ENCODE results near the gene CCDC157. TPM values are rescaled to one million over a fixed set of nuclear protein-coding genes. Genes with fewer than 3 reads are reported as not detected.

The CCDC157 gene
- total RNA-seq, 1 donor from 2014 or later, result 3.7 TPM

DNA sequence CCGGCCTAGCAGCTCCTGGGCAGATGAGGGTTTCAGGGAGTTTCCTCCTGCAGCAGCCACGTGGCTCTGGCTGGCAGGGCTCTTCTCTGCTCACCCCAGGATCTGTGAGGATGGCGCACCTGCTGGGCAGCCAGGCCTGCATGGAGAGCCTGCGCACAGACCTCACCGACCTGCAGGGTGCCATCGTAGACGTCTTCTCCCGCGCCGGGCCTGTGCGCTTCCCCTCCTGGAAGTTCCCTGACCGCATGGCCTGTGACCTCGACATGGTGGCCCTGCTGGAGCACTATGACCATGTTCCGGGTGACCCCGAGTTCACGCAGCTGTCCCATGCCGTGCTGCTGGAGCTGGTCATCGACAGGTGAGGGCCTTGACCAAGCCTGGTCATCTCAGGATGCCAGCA lies 9.1 kb downstream of the CCDC157 start:
- no peak overlapping the region for H3K9ac ChIP-seq
- Mint-ChIP-seq H3K36me3 (peaks cover 9% of the 10 kb centered on the region), H3K4me3 (no peak overlapping the region), H3K4me1 (peaks cover 6% of the 10 kb centered on the region), H3K9me3 (no peaks in the 10 kb centered on the region), H3K27me3 (ENCODE audit: insufficient read depth, low read depth) (peaks cover under 1% of the 10 kb centered on the region), H3K27ac (no peak overlapping the region)
- H4K20me1 ChIP-seq (ENCODE audit: low read depth), result no peaks in the 10 kb centered on the region
- no peak overlapping the region for H3K27ac ChIP-seq
- no peaks in the 10 kb centered on the region for H3K9me3 ChIP-seq (ENCODE audit: low read depth)
- DNase-seq (ENCODE audit: low spot score), result no peak
- H3K27me3 ChIP-seq, result no peaks in the 10 kb centered on the region
- no peaks in the 10 kb centered on the region for H3K79me2 ChIP-seq (ENCODE audit: low read depth)
- no peak for TF ChIP-seq CTCF (IDR thresholded peaks at IDR 0.05)
- no peak overlapping the region for H3K4me2 ChIP-seq
- no peak overlapping the region for H3K4me3 ChIP-seq
- H3K4me1 ChIP-seq, result no peaks in the 10 kb centered on the region
- no peak overlapping the region for H2AFZ ChIP-seq (replicated peaks)
- no peaks in the 10 kb centered on the region for H3F3A ChIP-seq (ENCODE audit: low read depth)
- H3K36me3 ChIP-seq, result no peaks in the 10 kb centered on the region

GRCh38 chr22:30368420-30368819 lies 11.6 kb downstream of the CCDC157 start:
- peaks cover 8% of the 10 kb centered on the region for H3K27me3 Mint-ChIP-seq (ENCODE audit: insufficient read depth, low read depth)

GRCh38 chr22:30370641-30371230 lies 13.9 kb downstream of the CCDC157 start:
- no peak overlapping the region for H3K4me3 Mint-ChIP-seq
- H3K9me3 ChIP-seq (ENCODE audit: low read depth), result no peaks in the 10 kb centered on the region
- H4K20me1 ChIP-seq (ENCODE audit: low read depth), result no peaks in the 10 kb centered on the region
- no peaks in the 10 kb centered on the region for H3K79me2 ChIP-seq (ENCODE audit: low read depth)
- peaks cover 8% of the 10 kb centered on the region for H3K27me3 Mint-ChIP-seq (ENCODE audit: insufficient read depth, low read depth)
- H3K27me3 ChIP-seq, result no peaks in the 10 kb centered on the region
- no peak overlapping the region for H3K27ac ChIP-seq
- no peak overlapping the region for H3K4me3 ChIP-seq
- DNase-seq (ENCODE audit: low spot score), result no peak
- peaks cover 9% of the 10 kb centered on the region for H3K36me3 Mint-ChIP-seq
- H3F3A ChIP-seq (ENCODE audit: low read depth), result no peaks in the 10 kb centered on the region
- no peaks in the 10 kb centered on the region for H3K9me3 Mint-ChIP-seq
- H3K4me1 Mint-ChIP-seq, result peaks cover 13% of the 10 kb centered on the region
- H3K36me3 ChIP-seq, result no peaks in the 10 kb centered on the region
- H3K9ac ChIP-seq, result no peak overlapping the region
- H2AFZ ChIP-seq (replicated peaks), result no peak overlapping the region
- H3K4me1 ChIP-seq, result no peaks in the 10 kb centered on the region
- no peak overlapping the region for H3K4me2 ChIP-seq
- no peak for TF ChIP-seq EZH2 (IDR thresholded peaks at IDR 0.05)
- TF ChIP-seq EZH2phosphoT487 (IDR thresholded peaks at IDR 0.05), result no peak
- TF ChIP-seq CTCF (IDR thresholded peaks at IDR 0.05), result no peak
- H3K27ac Mint-ChIP-seq, result no peak overlapping the region

More at GRCh38 chr22:30368420-30368819, 11.6 kb downstream of the CCDC157 start:
- Histone ChIP-seq H3K9me3 (ENCODE audit: low read depth) (no peaks in the 10 kb centered on the region), H3K9ac (no peak overlapping the region), H3K79me2 (ENCODE audit: low read depth) (no peaks in the 10 kb centered on the region), H3K4me1 (no peaks in the 10 kb centered on the region), H4K20me1 (ENCODE audit: low read depth) (no peaks in the 10 kb centered on the region), H3F3A (ENCODE audit: low read depth) (no peaks in the 10 kb centered on the region), H3K27ac (no peak overlapping the region), H3K4me3 (no peak overlapping the region), H3K36me3 (no peaks in the 10 kb centered on the region), H2AFZ (replicated peaks) (no peak overlapping the region), H3K4me2 (no peak overlapping the region), H3K27me3 (no peaks in the 10 kb centered on the region)
- H3K4me1 Mint-ChIP-seq, result peaks cover 13% of the 10 kb centered on the region
- no peak for TF ChIP-seq EZH2phosphoT487 (IDR thresholded peaks at IDR 0.05)
- TF ChIP-seq EZH2 (IDR thresholded peaks at IDR 0.05), result no peak
- no peak for TF ChIP-seq CTCF (IDR thresholded peaks at IDR 0.05)
- no peaks in the 10 kb centered on the region for H3K9me3 Mint-ChIP-seq
- no peak for DNase-seq (ENCODE audit: low spot score)
- H3K36me3 Mint-ChIP-seq, result peaks cover 9% of the 10 kb centered on the region
- peak overlapping the region; percentile 78 for H3K27ac Mint-ChIP-seq
- no peak overlapping the region for H3K4me3 Mint-ChIP-seq

Measured in neural progenitor cell (in vitro differentiated cells).